ENCODE results near the gene SPATA31E1. TPM values are rescaled to one million over a fixed set of nuclear protein-coding genes. Genes with fewer than 3 reads are reported as not detected.
"Not testable (repeated sequence)": the region's sequence is repeated elsewhere in the genome, so short reads cannot be mapped to it uniquely, and the experiment has no call there.

The SPATA31E1 gene
- total RNA-seq, 2 experiments from 2014 or later, result not detected

DNA sequence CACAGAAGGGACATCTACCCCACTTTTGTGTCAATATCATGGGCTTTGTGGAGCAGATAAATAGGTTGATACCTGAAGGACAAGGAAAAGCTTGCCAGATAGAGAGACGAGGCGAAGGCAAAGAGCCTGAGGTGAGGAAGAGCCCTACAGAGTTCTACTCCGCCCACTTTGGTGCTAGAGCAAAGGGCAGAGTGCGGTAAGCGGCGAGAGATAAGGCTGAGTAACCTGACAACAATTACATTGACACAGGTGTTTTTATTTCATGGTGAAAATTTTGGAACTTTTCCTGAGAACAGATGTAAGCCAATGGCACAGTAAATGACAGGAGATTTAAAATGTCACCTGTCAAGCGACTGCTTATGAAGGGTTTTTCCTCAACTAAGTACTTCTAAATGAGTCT lies 51.8 kb downstream of the SPATA31E1 start:
- H3K27ac ChIP-seq (ENCODE audit: low read depth in 1 of 2, low read length in 2 of 2); ATAC-seq (ENCODE audit: poor library complexity); H3K4me1 Mint-ChIP-seq (ENCODE audit: low read depth); DNase-seq; H3K36me3 ChIP-seq (ENCODE audit: insufficient read depth, low read length); H3K36me3 Mint-ChIP-seq (ENCODE audit: low read depth); H3K4me1 ChIP-seq (ENCODE audit: insufficient read depth, low read length); H3K27ac Mint-ChIP-seq; POLR2A ChIA-PET; H3K27me3 Mint-ChIP-seq; H3K4me3 ChIP-seq (ENCODE audit: low read length); CTCF ChIA-PET; H3K27me3 ChIP-seq (ENCODE audit: control insufficient read depth in 1 of 2, insufficient read depth in 2 of 2, low read length in 2 of 2); intact Hi-C loops (cut with DNase I, micrococcal nuclease); H3K9me3 Mint-ChIP-seq; H3K4me3 Mint-ChIP-seq; H3K9me3 ChIP-seq (ENCODE audit: control insufficient read depth in 1 of 2, insufficient read depth in 1 of 2, low read length in 2 of 2): not testable (repeated sequence)

DNA sequence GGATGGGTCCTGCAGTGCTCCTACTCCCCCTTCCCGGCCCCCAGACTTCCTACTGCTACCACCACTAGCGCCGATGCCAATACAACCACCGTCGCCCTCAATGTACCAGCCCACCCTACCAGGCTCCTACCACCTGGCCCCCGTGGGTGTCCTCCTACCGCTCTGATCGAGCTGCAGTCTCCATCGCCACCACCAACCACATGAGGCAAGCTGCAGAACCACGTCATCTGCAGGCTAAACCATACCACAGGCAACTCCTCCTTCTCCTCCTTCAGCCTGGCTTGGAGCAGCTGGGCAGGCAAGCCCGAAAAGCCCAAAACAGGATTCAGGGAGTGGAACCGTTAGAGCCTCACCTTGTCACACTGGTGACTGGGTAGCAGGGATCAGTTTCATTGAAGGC lies 54.7 kb downstream of the SPATA31E1 start:
- POLR2A ChIA-PET; H3K4me1 ChIP-seq (ENCODE audit: insufficient read depth, low read length); H3K27ac Mint-ChIP-seq; H3K36me3 ChIP-seq (ENCODE audit: insufficient read depth, low read length); H3K27ac ChIP-seq (ENCODE audit: low read depth in 1 of 2, low read length in 2 of 2); H3K4me3 ChIP-seq (ENCODE audit: low read length); intact Hi-C loops (cut with DNase I, micrococcal nuclease); H3K9me3 ChIP-seq (ENCODE audit: control insufficient read depth in 1 of 2, insufficient read depth in 1 of 2, low read length in 2 of 2); H3K36me3 Mint-ChIP-seq (ENCODE audit: low read depth); CTCF ChIA-PET; H3K9me3 Mint-ChIP-seq; H3K27me3 Mint-ChIP-seq; H3K4me3 Mint-ChIP-seq; DNase-seq; H3K27me3 ChIP-seq (ENCODE audit: control insufficient read depth in 1 of 2, insufficient read depth in 2 of 2, low read length in 2 of 2); H3K4me1 Mint-ChIP-seq (ENCODE audit: low read depth); ATAC-seq (ENCODE audit: poor library complexity): not testable (repeated sequence)

DNA sequence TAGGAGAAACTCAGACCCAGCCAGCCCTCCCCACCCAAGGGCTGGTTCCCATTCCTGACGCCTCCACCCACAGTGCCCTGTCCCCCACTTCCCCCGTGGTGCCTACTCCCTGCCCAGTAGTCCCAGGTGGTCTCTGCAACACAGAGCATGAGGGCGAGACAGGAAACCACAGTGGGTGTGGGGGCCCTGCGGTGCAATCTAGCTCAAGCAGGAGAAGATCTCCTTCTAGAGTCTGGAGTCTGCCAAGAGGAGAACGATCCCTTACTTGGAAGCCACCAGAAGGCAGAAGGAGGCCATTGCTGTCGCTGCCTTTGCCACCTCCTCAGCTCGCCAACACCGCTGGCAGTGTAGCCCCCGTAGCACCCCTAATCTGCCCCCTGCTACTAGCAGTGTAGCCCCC lies 55.2 kb downstream of the SPATA31E1 start:
- H3K27ac Mint-ChIP-seq; H3K27ac ChIP-seq (ENCODE audit: low read depth in 1 of 2, low read length in 2 of 2); H3K4me3 Mint-ChIP-seq; CTCF ChIA-PET; ATAC-seq (ENCODE audit: poor library complexity); H3K4me1 ChIP-seq (ENCODE audit: insufficient read depth, low read length); H3K4me3 ChIP-seq (ENCODE audit: low read length); H3K9me3 Mint-ChIP-seq; POLR2A ChIA-PET; DNase-seq; H3K4me1 Mint-ChIP-seq (ENCODE audit: low read depth); intact Hi-C loops (cut with DNase I, micrococcal nuclease); H3K27me3 Mint-ChIP-seq; H3K27me3 ChIP-seq (ENCODE audit: control insufficient read depth in 1 of 2, insufficient read depth in 2 of 2, low read length in 2 of 2); H3K36me3 Mint-ChIP-seq (ENCODE audit: low read depth); H3K9me3 ChIP-seq (ENCODE audit: control insufficient read depth in 1 of 2, insufficient read depth in 1 of 2, low read length in 2 of 2); H3K36me3 ChIP-seq (ENCODE audit: insufficient read depth, low read length): not testable (repeated sequence)

DNA sequence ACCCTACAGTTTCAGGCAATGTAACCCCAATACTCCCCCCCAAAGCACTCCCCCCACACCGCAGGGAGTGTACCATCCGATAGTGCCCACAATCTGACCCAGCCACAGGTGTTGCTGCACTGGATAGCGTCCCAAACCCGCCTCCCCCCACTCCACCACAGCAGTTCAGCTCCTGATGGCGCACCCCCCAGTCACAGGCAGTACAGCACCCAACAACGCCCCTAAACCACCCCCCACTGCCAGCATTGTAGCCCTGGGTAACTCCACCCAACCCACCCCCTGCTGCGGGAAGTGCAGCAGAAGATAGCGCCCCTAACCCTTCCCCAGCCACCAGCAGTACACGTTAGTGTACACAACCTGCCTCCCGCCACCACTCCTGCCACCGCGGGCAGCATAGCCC lies 55.7 kb downstream of the SPATA31E1 start:
- ATAC-seq (ENCODE audit: poor library complexity); POLR2A ChIA-PET; H3K9me3 ChIP-seq (ENCODE audit: control insufficient read depth in 1 of 2, insufficient read depth in 1 of 2, low read length in 2 of 2); H3K4me3 ChIP-seq (ENCODE audit: low read length); CTCF ChIA-PET; H3K4me1 Mint-ChIP-seq (ENCODE audit: low read depth); H3K9me3 Mint-ChIP-seq; H3K27ac Mint-ChIP-seq; H3K4me3 Mint-ChIP-seq; H3K36me3 ChIP-seq (ENCODE audit: insufficient read depth, low read length); H3K36me3 Mint-ChIP-seq (ENCODE audit: low read depth); intact Hi-C loops (cut with DNase I, micrococcal nuclease); DNase-seq; H3K27me3 ChIP-seq (ENCODE audit: control insufficient read depth in 1 of 2, insufficient read depth in 2 of 2, low read length in 2 of 2); H3K4me1 ChIP-seq (ENCODE audit: insufficient read depth, low read length); H3K27ac ChIP-seq (ENCODE audit: low read depth in 1 of 2, low read length in 2 of 2); H3K27me3 Mint-ChIP-seq: not testable (repeated sequence)

Other genes with a start within 250 kb of the SPATA31E1 start
- 1 to 10 TPM; 7.5 to 7.9 TPM for gene CTSL, start 156.8 kb upstream of the SPATA31E1 start, total RNA-seq
- not detected for gene SPATA31C1, start 35.1 kb downstream of the SPATA31E1 start, total RNA-seq
- gene CDK20, start 91.7 kb downstream of the SPATA31E1 start, total RNA-seq, result 1 to 10 TPM; 6.2 to 7.8 TPM

Measured in CD4-positive, alpha-beta T cell (primary cell).